Endothelial cell of umbilical vein (primary cell): Measurements from ENCODE around the gene TRIM2. TPM values are rescaled to one million over a fixed set of nuclear protein-coding genes. Genes with fewer than 3 reads are reported as not detected.

Source experiments
- BruUV-seq: library from RNA; stranded (reverse); fragments of 400-500 nt; replicated peaks from 2 replicates; lab custom pipeline; 2021; lab: Mats Ljungman, UMichigan
- CTCF ChIA-PET: fragments of 300-600, 350-600 bp; sonication (Branson Sonifier 250); formaldehyde crosslinking; loops from one replicate; lab custom pipeline; 2021; ENCODE audit warnings: antibody characterized with exemption, inconsistent platforms; lab: Charles Lee
- POLR2A ChIA-PET: fragments of 300-600, 350-600 bp; sonication (Branson Sonifier 250); formaldehyde crosslinking; loops from one replicate; lab custom pipeline; 2021; ENCODE audit warnings: antibody characterized with exemption, inconsistent platforms; lab: Charles Lee
- DNase-seq: peaks from one replicate; pipeline ENCODE4 v3.0.0-alpha.2; 2011; ENCODE audit warnings: low read depth, low spot score
- FAIRE-seq: peaks from 2 replicates; lab custom pipeline; 2011; peaks lifted over from hg19 to GRCh38; lab: Jason Lieb, UNC
- H2AFZ ChIP-seq: 2 replicates; pipeline ENCODE4 v1.6.0; 2012; ENCODE audit warnings: low read depth, low read length, control low read depth, inconsistent platforms
- H3K27ac ChIP-seq: 2 replicates; pipeline ENCODE4 v1.5.1; 2011; ENCODE audit warnings: low read depth, mild to moderate bottlenecking, control low read depth, low read length, moderate library complexity; ENCODE audit not compliant: insufficient read depth
- H3K27me3 ChIP-seq, 2 experiments: 2 replicates each; pipeline versions ENCODE4 v1.6.0 to v1.6.1; 2011; ENCODE audit warnings: low read length in 2 of 2, mixed read lengths in 1 of 2; ENCODE audit not compliant: control insufficient read depth in 2 of 2, insufficient read depth in 2 of 2
- H3K36me3 ChIP-seq, 2 experiments: 2 replicates in 1 of 2; 3 replicates in 1 of 2; pipeline ENCODE4 v1.5.1; 2011; ENCODE audit warnings: low read length in 2 of 2, mild to moderate bottlenecking in 1 of 2, moderate library complexity in 1 of 2; ENCODE audit not compliant: control insufficient read depth in 2 of 2, insufficient read depth in 2 of 2; ENCODE audit errors: extremely low read depth in 1 of 2
- H3K4me1 ChIP-seq: 3 replicates; pipeline ENCODE4 v1.5.1; 2011; ENCODE audit warnings: mild to moderate bottlenecking, low read length; ENCODE audit not compliant: control insufficient read depth, insufficient read depth; ENCODE audit errors: extremely low read depth
- H3K4me2 ChIP-seq: 2 replicates; pipeline ENCODE4 v1.6.1; 2011; ENCODE audit warnings: low read length, control low read depth, mixed read lengths; ENCODE audit not compliant: insufficient read depth
- H3K4me3 ChIP-seq, 3 experiments: fragments of 200-600 bp in 1 of 3; sonication (generic), shearing (Covaris generic) in 1 of 3; replicated peaks in 1 of 3; 2 replicates each; pipeline ENCODE4 v1.5.1; 2011 to 2016; ENCODE audit warnings: control low read depth in 3 of 3, low read length in 3 of 3, mild to moderate bottlenecking in 2 of 3, inconsistent platforms in 1 of 3, low read depth in 1 of 3, moderate library complexity in 1 of 3; ENCODE audit not compliant: insufficient read depth in 1 of 3
- H3K79me2 ChIP-seq: 2 replicates; pipeline ENCODE4 v1.6.0; 2012; ENCODE audit warnings: low read length, inconsistent platforms; ENCODE audit not compliant: control insufficient read depth, insufficient read depth
- H3K9ac ChIP-seq: replicated peaks from 2 replicates; pipeline ENCODE3; 2011; ENCODE audit warnings: low read length, control low read depth; ENCODE audit not compliant: insufficient read depth; ENCODE audit errors: extremely low read depth
- H3K9me1 ChIP-seq: replicated peaks from 3 replicates; pipeline ENCODE4 v1.6.0; 2011; ENCODE audit warnings: mild to moderate bottlenecking, low read length; ENCODE audit not compliant: control insufficient read depth, insufficient read depth; ENCODE audit errors: extremely low read depth
- H3K9me3 ChIP-seq: replicated peaks from 2 replicates; pipeline ENCODE4 v1.5.1; 2012; ENCODE audit warnings: low read length, inconsistent platforms; ENCODE audit not compliant: control insufficient read depth, insufficient read depth
- H4K20me1 ChIP-seq: replicated peaks from 2 replicates; pipeline ENCODE3; 2011; ENCODE audit warnings: mild to moderate bottlenecking, low read length; ENCODE audit not compliant: control insufficient read depth, insufficient read depth; ENCODE audit errors: extremely low read depth
- EZH2 ChIP-seq: IDR thresholded peaks from 2 replicates; pipeline ENCODE4 v1.6.1; 2012; ENCODE audit warnings: borderline replicate concordance, low read depth, mild to moderate bottlenecking, moderate library complexity, low read length, inconsistent platforms; ENCODE audit not compliant: severe bottlenecking
- FOS ChIP-seq: IDR thresholded peaks from 2 replicates; pipeline ENCODE4 v1.6.1; 2011; ENCODE audit warnings: mild to moderate bottlenecking, low read length, moderate library complexity, borderline replicate concordance; ENCODE audit not compliant: insufficient read depth
- GATA2 ChIP-seq: IDR thresholded peaks from 2 replicates; pipeline ENCODE4 v1.7.0; 2011; ENCODE audit warnings: low read depth, mild to moderate bottlenecking, moderate library complexity, mixed read lengths, low read length; ENCODE audit not compliant: insufficient read length, insufficient read depth
- JUN ChIP-seq: IDR thresholded peaks from 2 replicates; pipeline ENCODE4 v1.6.1; 2011; ENCODE audit warnings: borderline replicate concordance, low read depth; ENCODE audit not compliant: insufficient read length, insufficient read depth
- MYC ChIP-seq: IDR thresholded peaks from one replicate; pipeline ENCODE4 v1.6.1; 2011; ENCODE audit warnings: mild to moderate bottlenecking, low read depth, low read length
- POLR2A ChIP-seq: IDR thresholded peaks from 2 replicates; pipeline ENCODE4 v1.6.1; 2012; ENCODE audit warnings: low read depth, mild to moderate bottlenecking, control low read depth, low read length
- POLR2AphosphoS5 ChIP-seq: IDR thresholded peaks from 2 replicates; pipeline ENCODE4 v1.6.1; 2012; ENCODE audit warnings: low read depth, mild to moderate bottlenecking, control low read depth, low read length, moderate library complexity; ENCODE audit not compliant: insufficient read depth
- dilution Hi-C: fragments of 300-500 bp; cut with MboI; formaldehyde crosslinking; loops from one replicate; pipeline ENCODE4 v1.15.0; 2019; ENCODE audit warnings: low sequenced_read_pairs; ENCODE audit not compliant: extremely low pct_ligation_motif_present
- intact Hi-C: fragments of 100-400 bp; cut with micrococcal nuclease; formaldehyde crosslinking; loops from one replicate; pipeline ENCODE4 v1.10.0; 2022
- polyA plus RNA-seq, 4 experiments: library from polyadenylated mRNA; depleted of rRNA in 3 of 4; stranded (reverse) in 3 of 4; unstranded in 1 of 4; fragments of >200 nt; gene quantifications; 2 replicates each; pipeline versions ENCODE4 v1.2.1 to v1.2.3, GENCODE V29; 2011 to 2012; ENCODE audit warnings: missing spikeins in 1 of 4
- total RNA-seq: library from RNA; stranded (reverse); gene quantifications from 2 replicates; pipeline ENCODE4 v1.2.3, GENCODE V29; 2021
- TF ChIP-seq, protein P1 (sequence below), 2 donors: IDR thresholded peaks; 1 replicate in 1 of 2; 2 replicates in 1 of 2; pipeline ENCODE4 v1.5.1; 2011; ENCODE audit warnings: low read length in 2 of 2, mild to moderate bottlenecking in 2 of 2, moderate library complexity in 2 of 2, control low read depth in 1 of 2, inconsistent platforms in 1 of 2, low read depth in 1 of 2; ENCODE audit not compliant: insufficient read depth in 1 of 2; ENCODE audit errors: extremely low read depth in 1 of 2
- TF ChIP-seq, protein P2 (sequence below): IDR thresholded peaks from 2 replicates; pipeline ENCODE4 v1.6.1; 2011; ENCODE audit not compliant: insufficient read depth, insufficient read length

The TRIM2 gene
- total and polyA plus RNA-seq, 2 donors (not counting 3 experiments of a cell fraction or from before 2014, with no cell fraction given) = 6.8 to 19.7 TPM

DNA sequence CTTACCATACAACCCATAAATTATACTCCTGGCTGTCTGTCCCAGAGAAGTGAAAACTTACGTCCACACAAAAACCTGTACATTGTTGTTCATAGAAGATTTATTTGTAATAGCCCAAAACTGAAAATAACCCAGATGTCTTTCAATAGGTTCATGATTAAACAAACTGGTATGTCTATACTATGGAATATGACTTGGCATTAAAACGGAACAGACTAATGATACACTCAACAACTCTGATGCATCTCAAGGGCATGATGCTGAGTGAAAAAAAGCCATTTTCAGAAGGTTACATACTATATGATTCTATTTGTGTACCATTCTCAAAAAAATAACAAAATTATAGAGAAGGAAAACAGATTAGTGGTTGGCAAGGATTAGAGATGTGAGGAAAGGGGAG lies 128.7 kb downstream of the TRIM2 start:
- H3K4me1 ChIP-seq = no peaks in the 10 kb centered on the region
- H3K9ac ChIP-seq = no peak overlapping the region
- TF ChIP-seq MYC = no peak
- no peak for TF ChIP-seq POLR2AphosphoS5
- no peak for TF ChIP-seq FOS
- no peak for TF ChIP-seq GATA2
- TF ChIP-seq, protein P1, sequence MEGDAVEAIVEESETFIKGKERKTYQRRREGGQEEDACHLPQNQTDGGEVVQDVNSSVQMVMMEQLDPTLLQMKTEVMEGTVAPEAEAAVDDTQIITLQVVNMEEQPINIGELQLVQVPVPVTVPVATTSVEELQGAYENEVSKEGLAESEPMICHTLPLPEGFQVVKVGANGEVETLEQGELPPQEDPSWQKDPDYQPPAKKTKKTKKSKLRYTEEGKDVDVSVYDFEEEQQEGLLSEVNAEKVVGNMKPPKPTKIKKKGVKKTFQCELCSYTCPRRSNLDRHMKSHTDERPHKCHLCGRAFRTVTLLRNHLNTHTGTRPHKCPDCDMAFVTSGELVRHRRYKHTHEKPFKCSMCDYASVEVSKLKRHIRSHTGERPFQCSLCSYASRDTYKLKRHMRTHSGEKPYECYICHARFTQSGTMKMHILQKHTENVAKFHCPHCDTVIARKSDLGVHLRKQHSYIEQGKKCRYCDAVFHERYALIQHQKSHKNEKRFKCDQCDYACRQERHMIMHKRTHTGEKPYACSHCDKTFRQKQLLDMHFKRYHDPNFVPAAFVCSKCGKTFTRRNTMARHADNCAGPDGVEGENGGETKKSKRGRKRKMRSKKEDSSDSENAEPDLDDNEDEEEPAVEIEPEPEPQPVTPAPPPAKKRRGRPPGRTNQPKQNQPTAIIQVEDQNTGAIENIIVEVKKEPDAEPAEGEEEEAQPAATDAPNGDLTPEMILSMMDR (IDR thresholded peaks at IDR 0.05; ENCODE audit: extremely low read depth in 1 of 2, insufficient read depth in 1 of 2, low read depth in 1 of 2, low read length in 2 of 2) = no peak
- H3K27ac ChIP-seq = no peak overlapping the region
- no peak overlapping the region for H3K4me3 ChIP-seq
- H3K4me2 ChIP-seq = no peak overlapping the region
- no peaks in the 10 kb centered on the region for H3K9me3 ChIP-seq
- H3K27me3 ChIP-seq = no peaks in the 10 kb centered on the region
- H3K79me2 ChIP-seq = no peaks in the 10 kb centered on the region
- FAIRE-seq = no peak
- POLR2A ChIA-PET = no interaction called here
- H3K36me3 ChIP-seq = no peaks in the 10 kb centered on the region
- dilution Hi-C loops = no loop called here
- CTCF ChIA-PET = no interaction called here
- no TSS peak for BruUV-seq
- DNase-seq = no peak
- no peaks in the 10 kb centered on the region for H4K20me1 ChIP-seq
- no peaks in the 10 kb centered on the region for H3K9me1 ChIP-seq
- intact Hi-C loops = no loop called here
- no peak overlapping the region for H2AFZ ChIP-seq

DNA sequence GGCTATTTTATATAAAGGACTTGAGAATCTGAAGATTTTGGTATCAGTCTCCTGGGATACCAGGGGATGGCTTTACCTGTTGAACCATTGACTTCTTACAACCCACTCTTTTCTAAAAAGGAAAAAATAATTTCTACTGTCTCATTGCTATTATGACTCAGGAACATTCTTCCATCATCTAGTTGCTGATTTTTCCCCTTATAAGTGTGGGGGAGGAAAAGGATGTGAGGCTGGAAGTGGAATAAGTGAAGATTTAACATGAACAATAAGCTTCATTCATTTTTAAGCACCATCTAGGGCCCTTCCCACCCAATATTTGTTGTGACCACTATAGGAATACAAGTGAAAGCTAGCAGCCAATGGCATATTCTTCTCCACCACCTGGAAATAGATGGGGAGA lies 129.6 kb downstream of the TRIM2 start:
- BruUV-seq = no TSS peak
- dilution Hi-C loops = no loop called here

More for the DNA sequence above, 129.6 kb downstream of the TRIM2 start:
- Histone ChIP-seq H3K4me2 (no peak overlapping the region), H3K27me3 (no peaks in the 10 kb centered on the region), H3K4me3 (no peak overlapping the region), H3K9ac (no peak overlapping the region), H3K4me1 (no peaks in the 10 kb centered on the region), H3K9me1 (no peaks in the 10 kb centered on the region), H2AFZ (no peak overlapping the region), H3K9me3 (no peaks in the 10 kb centered on the region), H3K79me2 (no peaks in the 10 kb centered on the region), H3K36me3 (no peaks in the 10 kb centered on the region), H3K27ac (no peak overlapping the region), H4K20me1 (no peaks in the 10 kb centered on the region)
- TF ChIP-seq JUN (no peak), MYC (no peak), GATA2 (no peak), POLR2A (no peak), EZH2 (no peak), POLR2AphosphoS5 (no peak), FOS (no peak)
- TF ChIP-seq, protein P2, sequence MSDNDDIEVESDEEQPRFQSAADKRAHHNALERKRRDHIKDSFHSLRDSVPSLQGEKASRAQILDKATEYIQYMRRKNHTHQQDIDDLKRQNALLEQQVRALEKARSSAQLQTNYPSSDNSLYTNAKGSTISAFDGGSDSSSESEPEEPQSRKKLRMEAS = no peak
- TF ChIP-seq, protein P1 (IDR thresholded peaks at IDR 0.05; ENCODE audit: extremely low read depth in 1 of 2, insufficient read depth in 1 of 2, low read depth in 1 of 2, low read length in 2 of 2) = no peak
- POLR2A ChIA-PET = no interaction called here
- DNase-seq (no peak), FAIRE-seq (no peak)
- CTCF ChIA-PET = no interaction called here
- intact Hi-C loops = no loop called here
